ENCODE results near the gene KCNRG.
"Not testable (repeated sequence)": the region's sequence is repeated elsewhere in the genome, so short reads cannot be mapped to it uniquely, and the experiment has no call there.

The KCNRG gene

GRCh38 chr13:50012396-50013169 is 2.7 kb upstream of the KCNRG start:
- DNase-seq: no peak

- DNase-seq: no peak
Observed at GRCh38 chr13:50014386-50014785, 858 bp upstream of the KCNRG start.

- DNase-seq: no peak
Observed at GRCh38 chr13:50015750-50016149, 506 bp downstream of the KCNRG start.

GRCh38 chr13:50016444-50016843 is 1.2 kb downstream of the KCNRG start:
- DNase-seq: peak; percentile 42

- no peak for DNase-seq
Observed at GRCh38 chr13:50017819-50018218, 2.6 kb downstream of the KCNRG start.

GRCh38 chr13:50025436-50025835 is 10.2 kb downstream of the KCNRG start:
- no peak for DNase-seq

GRCh38 chr13:50026788-50027473 is 11.7 kb downstream of the KCNRG start:
- DNase-seq: no peak

- DNase-seq: peak; percentile 28
Observed at GRCh38 chr13:50030315-50030714, 15.1 kb downstream of the KCNRG start.

GRCh38 chr13:50033725-50034124 is 18.5 kb downstream of the KCNRG start:
- DNase-seq: peak; percentile 40

- no peak for DNase-seq
Observed at GRCh38 chr13:50037788-50038187, 22.5 kb downstream of the KCNRG start.

- no peak for DNase-seq
Observed at GRCh38 chr13:50038266-50038665, 23.0 kb downstream of the KCNRG start.

GRCh38 chr13:50052478-50052877 is 37.2 kb downstream of the KCNRG start:
- no peak for DNase-seq

GRCh38 chr13:50053844-50054243 is 38.6 kb downstream of the KCNRG start:
- no peak for DNase-seq

- no peak for DNase-seq
Observed at GRCh38 chr13:50055454-50055853, 40.2 kb downstream of the KCNRG start.

GRCh38 chr13:50060718-50061117 is 45.5 kb downstream of the KCNRG start:
- no peak for DNase-seq

- not testable (repeated sequence) for DNase-seq
Observed at GRCh38 chr13:50062336-50062735, 47.1 kb downstream of the KCNRG start.

- peak; percentile 30 for DNase-seq
Observed at GRCh38 chr13:50065712-50066111, 50.5 kb downstream of the KCNRG start.

- DNase-seq: no peak
Observed at GRCh38 chr13:50068508-50068907, 53.3 kb downstream of the KCNRG start.

GRCh38 chr13:50069261-50069660 is 54.0 kb downstream of the KCNRG start:
- DNase-seq: peak; percentile 37

GRCh38 chr13:50070186-50070585 is 54.9 kb downstream of the KCNRG start:
- no peak for DNase-seq

All from fibroblast of upper back skin (primary cell).